ENCODE results near the gene USP50. TPM values are rescaled to one million over a fixed set of nuclear protein-coding genes. Genes with fewer than 3 reads are reported as not detected.
A peak's percentile ranks its signal among the peaks of the same experiment; 100 is the strongest.
"Not testable (repeated sequence)": the region's sequence is repeated elsewhere in the genome, so short reads cannot be mapped to it uniquely, and the experiment has no call there.

USP50 gene
- total and polyA plus RNA-seq, 2 experiments from 2014 or later, result 0.49 TPM; not detected in 1

DNA sequence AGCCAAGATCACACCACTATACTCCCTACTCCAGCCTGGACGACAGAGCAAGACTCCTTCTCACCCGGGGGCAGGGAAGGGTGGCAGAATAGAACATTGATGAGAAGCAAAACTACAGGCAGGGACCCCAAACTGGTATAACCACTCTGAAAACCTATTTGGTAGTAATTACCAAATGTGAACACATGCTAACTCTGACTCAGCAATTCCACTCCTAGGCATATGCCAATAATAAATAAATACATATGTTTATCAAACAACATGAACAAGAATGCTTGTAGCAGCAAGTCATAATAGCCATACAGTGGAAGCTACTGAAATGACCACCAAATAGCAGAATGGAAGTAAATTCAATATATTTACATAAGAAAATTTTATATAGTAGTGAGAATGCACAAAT, 31.0 kb upstream of the USP50 start:
- peaks cover 75% of the 10 kb centered on the region for H3K36me3 ChIP-seq (ENCODE audit: low read depth)

DNA sequence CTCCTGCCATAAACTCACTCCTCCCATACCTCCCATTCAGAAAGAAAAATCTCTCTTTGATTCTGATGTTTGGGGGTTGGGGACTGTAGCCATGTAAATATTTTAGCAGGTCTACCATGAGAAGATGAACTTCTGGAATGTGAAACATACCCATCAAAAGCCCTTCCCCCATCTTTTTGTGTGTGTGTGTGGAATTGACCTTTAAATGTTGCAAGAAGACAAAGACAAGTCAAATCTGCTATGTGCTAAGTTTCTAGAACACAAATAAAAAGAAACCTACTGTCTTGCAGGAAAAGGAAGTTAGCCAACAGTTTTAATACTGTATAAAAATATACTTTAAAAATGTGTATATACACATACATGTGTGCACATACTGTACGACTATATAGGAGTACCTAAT, 29.7 kb upstream of the USP50 start:
- H3K9ac ChIP-seq, result no peak overlapping the region
- no peaks in the 10 kb centered on the region for H3K27me3 ChIP-seq (replicated peaks; ENCODE audit: insufficient read depth)
- no peaks in the 10 kb centered on the region for H3K79me2 ChIP-seq (ENCODE audit: insufficient read depth)
- no peak overlapping the region for H3K4me2 ChIP-seq (ENCODE audit: unreplicated experiment)
- H3K9me2 ChIP-seq (ENCODE audit: insufficient read depth), result no peaks in the 10 kb centered on the region
- in situ Hi-C loops (cut with MboI), result no loop called here
- WGBS, 2 experiments (ENCODE audit: low coverage in 1 of 2, low lambda C conversion rate in 2 of 2, missing lambda C conversion rate in 2 of 2), result 100% methylated on average over 1 of the region's 1 CpG
- no peak overlapping the region for H2AFZ ChIP-seq
- no peak overlapping the region for H3K4me3 ChIP-seq
- H3K27ac ChIP-seq, result no peak overlapping the region
- H3K36me3 ChIP-seq (ENCODE audit: low read depth), result peaks cover 77% of the 10 kb centered on the region
- DNase-seq, result peak; percentile 3
- H3K4me1 ChIP-seq (ENCODE audit: insufficient read depth), result peaks cover 6% of the 10 kb centered on the region; the same call in 1 of the 2 replicates
- no peak for TF ChIP-seq EZH2 (IDR thresholded peaks at IDR 0.05; ENCODE audit: insufficient read depth, poor library complexity, severe bottlenecking)
- no peak for TF ChIP-seq EZH2phosphoT487 (IDR thresholded peaks at IDR 0.05; ENCODE audit: insufficient read depth, low read depth)
- no peaks in the 10 kb centered on the region for H3K9me3 ChIP-seq (ENCODE audit: low read depth)
- no peaks in the 10 kb centered on the region for H4K20me1 ChIP-seq (ENCODE audit: insufficient read depth)
- peaks cover 5% of the 10 kb centered on the region; the same call in 1 of the 2 replicates for H3F3A ChIP-seq (ENCODE audit: insufficient read depth)

More for the DNA sequence above, 31.0 kb upstream of the USP50 start:
- Histone ChIP-seq H3K4me3 (no peak overlapping the region), H3K9me2 (ENCODE audit: insufficient read depth) (no peaks in the 10 kb centered on the region), H4K20me1 (ENCODE audit: insufficient read depth) (no peaks in the 10 kb centered on the region), H2AFZ (no peak overlapping the region), H3K79me2 (ENCODE audit: insufficient read depth) (no peaks in the 10 kb centered on the region), H3K9ac (no peak overlapping the region), H3K27ac (no peak overlapping the region), H3F3A (ENCODE audit: insufficient read depth) (peaks cover 5% of the 10 kb centered on the region; the same call in 1 of the 2 replicates), H3K27me3 (replicated peaks; ENCODE audit: insufficient read depth) (no peaks in the 10 kb centered on the region), H3K9me3 (ENCODE audit: low read depth) (no peaks in the 10 kb centered on the region), H3K4me1 (ENCODE audit: insufficient read depth) (peaks cover 6% of the 10 kb centered on the region; the same call in 1 of the 2 replicates), H3K4me2 (ENCODE audit: unreplicated experiment) (no peak overlapping the region)
- 88% methylated on average over 2 of the region's 2 CpGs for WGBS, 2 experiments (ENCODE audit: low coverage in 1 of 2, low lambda C conversion rate in 2 of 2, missing lambda C conversion rate in 2 of 2)
- no peak for DNase-seq
- no peak for TF ChIP-seq EZH2phosphoT487 (IDR thresholded peaks at IDR 0.05; ENCODE audit: insufficient read depth, low read depth)
- no peak for TF ChIP-seq EZH2 (IDR thresholded peaks at IDR 0.05; ENCODE audit: insufficient read depth, poor library complexity, severe bottlenecking)
- in situ Hi-C loops (cut with MboI), result no loop called here

DNA sequence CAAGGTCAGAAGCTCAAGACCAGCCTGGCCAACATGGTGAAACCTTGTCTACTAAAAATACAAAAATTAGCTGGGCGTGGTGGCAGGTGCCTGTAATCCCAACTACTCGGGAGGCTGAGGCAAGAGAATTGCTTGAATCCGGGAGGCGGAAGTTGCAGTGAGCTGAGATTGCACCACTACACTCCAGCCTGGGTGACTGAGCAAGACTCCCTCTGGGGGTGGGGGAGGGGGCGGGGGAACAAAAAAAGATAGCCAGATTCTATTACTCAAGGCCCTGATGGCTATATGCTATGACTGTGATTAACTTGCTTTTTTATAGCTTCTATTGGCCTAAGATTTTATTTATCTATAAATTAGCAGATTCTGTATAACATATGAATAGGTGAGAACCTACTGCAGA, 27.4 kb upstream of the USP50 start:
- DNase-seq; H3K4me2 ChIP-seq (ENCODE audit: unreplicated experiment); H3K27me3 ChIP-seq (replicated peaks; ENCODE audit: insufficient read depth); H3K27ac ChIP-seq; H3K9me3 ChIP-seq (ENCODE audit: low read depth); in situ Hi-C loops (cut with MboI); H3K9me2 ChIP-seq (ENCODE audit: insufficient read depth); H4K20me1 ChIP-seq (ENCODE audit: insufficient read depth); H2AFZ ChIP-seq; H3K9ac ChIP-seq; H3K4me1 ChIP-seq (ENCODE audit: insufficient read depth); H3F3A ChIP-seq (ENCODE audit: insufficient read depth); H3K4me3 ChIP-seq; H3K79me2 ChIP-seq (ENCODE audit: insufficient read depth): not testable (repeated sequence)
- WGBS, 2 experiments (ENCODE audit: low coverage in 1 of 2, low lambda C conversion rate in 2 of 2, missing lambda C conversion rate in 2 of 2), result 92 to 93% methylated on average over 4 to 5 of the region's 5 CpGs
- H3K36me3 ChIP-seq (ENCODE audit: low read depth), result peaks cover 85% of the 10 kb centered on the region

DNA sequence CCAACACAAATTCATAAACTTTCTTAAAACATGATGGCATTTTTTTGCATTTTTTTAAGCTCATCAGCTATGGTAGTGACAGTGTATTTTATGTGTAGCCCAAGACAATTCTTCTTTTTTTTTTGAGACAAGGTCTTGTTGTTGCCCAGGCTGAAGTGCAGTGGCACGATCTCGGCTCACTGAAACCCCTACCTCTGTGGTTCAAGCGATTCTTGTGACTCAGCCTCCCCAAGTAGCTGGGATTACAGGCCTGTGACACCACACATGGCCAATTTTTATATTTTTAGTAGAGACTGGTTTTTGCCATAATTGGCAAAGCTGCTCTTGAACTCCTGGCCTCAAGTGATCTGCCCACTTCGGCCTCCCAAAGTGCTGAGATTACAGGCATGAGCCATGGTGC, 17.3 kb upstream of the USP50 start:
- Histone ChIP-seq H3K9ac (no peak overlapping the region), H3K4me3 (no peak overlapping the region), H3K9me2 (ENCODE audit: insufficient read depth) (no peaks in the 10 kb centered on the region), H3K4me1 (ENCODE audit: insufficient read depth) (no peaks in the 10 kb centered on the region), H3K36me3 (ENCODE audit: low read depth) (peaks cover 46% of the 10 kb centered on the region), H3K27ac (no peak overlapping the region), H2AFZ (no peak overlapping the region), H3K79me2 (ENCODE audit: insufficient read depth) (no peaks in the 10 kb centered on the region), H3K4me2 (ENCODE audit: unreplicated experiment) (no peak overlapping the region), H3K9me3 (ENCODE audit: low read depth) (no peaks in the 10 kb centered on the region), H3F3A (ENCODE audit: insufficient read depth) (peaks cover 5% of the 10 kb centered on the region), H4K20me1 (ENCODE audit: insufficient read depth) (no peaks in the 10 kb centered on the region), H3K27me3 (replicated peaks; ENCODE audit: insufficient read depth) (no peaks in the 10 kb centered on the region)
- in situ Hi-C loops (cut with MboI), result no loop called here
- TF ChIP-seq EZH2 (IDR thresholded peaks at IDR 0.05; ENCODE audit: insufficient read depth, poor library complexity, severe bottlenecking) (no peak), EZH2phosphoT487 (IDR thresholded peaks at IDR 0.05; ENCODE audit: insufficient read depth, low read depth) (no peak)
- WGBS, 2 experiments (ENCODE audit: low coverage in 1 of 2, low lambda C conversion rate in 2 of 2, missing lambda C conversion rate in 2 of 2), result 96 to 99% methylated on average over 4 of the region's 4 CpGs
- no peak for DNase-seq

All from GM23248 (cell line).